Measurements from ENCODE around the gene PEMT. TPM values are rescaled to one million over a fixed set of nuclear protein-coding genes. Genes with fewer than 3 reads are reported as not detected.

PEMT gene
- total RNA-seq, 1 experiment from 2014 or later: 25.6 TPM

DNA sequence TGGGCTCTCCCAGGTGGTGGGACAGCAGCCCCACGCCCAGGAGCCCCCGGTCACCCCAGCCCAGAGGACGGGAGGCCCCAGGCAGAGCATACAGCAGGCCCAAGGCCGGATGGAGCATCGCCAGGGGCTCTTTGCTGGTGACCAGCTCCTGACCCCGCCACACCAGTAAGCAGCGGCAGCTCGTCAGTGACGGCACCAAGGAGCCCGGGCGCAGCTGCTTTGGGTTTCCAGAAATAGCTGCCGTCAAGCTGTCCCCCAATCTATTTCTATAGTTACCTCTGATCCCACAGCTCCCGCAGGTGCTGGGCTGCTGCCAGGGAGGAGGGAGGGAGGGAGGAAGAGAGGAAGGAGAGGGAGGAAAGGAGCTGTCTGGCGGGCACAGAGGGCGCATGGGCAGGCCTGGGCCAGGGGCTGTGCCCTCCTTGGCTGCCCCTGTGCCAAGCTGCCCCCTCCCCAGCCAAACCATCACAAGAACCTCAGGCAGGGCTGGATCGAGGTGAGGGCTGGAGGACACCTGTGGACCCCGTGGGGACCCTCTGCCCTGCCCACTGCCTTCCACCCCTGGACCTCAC is 84.5 kb downstream of the PEMT start:
- H3K4me3 Mint-ChIP-seq (ENCODE audit: low read depth, unreplicated experiment): no peak overlapping the region
- no peaks in the 10 kb centered on the region for H3K4me1 Mint-ChIP-seq (ENCODE audit: low read depth, unreplicated experiment)
- intact Hi-C loops (cut with micrococcal nuclease; ENCODE audit: unreplicated experiment): no loop called here
- H3K9me3 Mint-ChIP-seq (ENCODE audit: low read depth, unreplicated experiment): no peaks in the 10 kb centered on the region
- BruUV-seq (replicated peaks): no TSS peak
- no peak overlapping the region for H3K27ac Mint-ChIP-seq (ENCODE audit: unreplicated experiment)
- H3K36me3 Mint-ChIP-seq (ENCODE audit: insufficient read depth, unreplicated experiment): peaks cover 3% of the 10 kb centered on the region
- TF ChIP-seq, protein P1, sequence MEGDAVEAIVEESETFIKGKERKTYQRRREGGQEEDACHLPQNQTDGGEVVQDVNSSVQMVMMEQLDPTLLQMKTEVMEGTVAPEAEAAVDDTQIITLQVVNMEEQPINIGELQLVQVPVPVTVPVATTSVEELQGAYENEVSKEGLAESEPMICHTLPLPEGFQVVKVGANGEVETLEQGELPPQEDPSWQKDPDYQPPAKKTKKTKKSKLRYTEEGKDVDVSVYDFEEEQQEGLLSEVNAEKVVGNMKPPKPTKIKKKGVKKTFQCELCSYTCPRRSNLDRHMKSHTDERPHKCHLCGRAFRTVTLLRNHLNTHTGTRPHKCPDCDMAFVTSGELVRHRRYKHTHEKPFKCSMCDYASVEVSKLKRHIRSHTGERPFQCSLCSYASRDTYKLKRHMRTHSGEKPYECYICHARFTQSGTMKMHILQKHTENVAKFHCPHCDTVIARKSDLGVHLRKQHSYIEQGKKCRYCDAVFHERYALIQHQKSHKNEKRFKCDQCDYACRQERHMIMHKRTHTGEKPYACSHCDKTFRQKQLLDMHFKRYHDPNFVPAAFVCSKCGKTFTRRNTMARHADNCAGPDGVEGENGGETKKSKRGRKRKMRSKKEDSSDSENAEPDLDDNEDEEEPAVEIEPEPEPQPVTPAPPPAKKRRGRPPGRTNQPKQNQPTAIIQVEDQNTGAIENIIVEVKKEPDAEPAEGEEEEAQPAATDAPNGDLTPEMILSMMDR (IDR thresholded peaks at IDR 0.05; ENCODE audit: unreplicated experiment): no peak
- DNase-seq: no peak
- no peaks in the 10 kb centered on the region for H3K27me3 Mint-ChIP-seq (ENCODE audit: unreplicated experiment)
- CTCF ChIA-PET: interaction anchor here (0.5 to 0.6 kb wide), 2 partner anchors 20 to 28 kb away, joined by 3 to 4 read pairs; no protein-coding TSS in a partner anchor

DNA sequence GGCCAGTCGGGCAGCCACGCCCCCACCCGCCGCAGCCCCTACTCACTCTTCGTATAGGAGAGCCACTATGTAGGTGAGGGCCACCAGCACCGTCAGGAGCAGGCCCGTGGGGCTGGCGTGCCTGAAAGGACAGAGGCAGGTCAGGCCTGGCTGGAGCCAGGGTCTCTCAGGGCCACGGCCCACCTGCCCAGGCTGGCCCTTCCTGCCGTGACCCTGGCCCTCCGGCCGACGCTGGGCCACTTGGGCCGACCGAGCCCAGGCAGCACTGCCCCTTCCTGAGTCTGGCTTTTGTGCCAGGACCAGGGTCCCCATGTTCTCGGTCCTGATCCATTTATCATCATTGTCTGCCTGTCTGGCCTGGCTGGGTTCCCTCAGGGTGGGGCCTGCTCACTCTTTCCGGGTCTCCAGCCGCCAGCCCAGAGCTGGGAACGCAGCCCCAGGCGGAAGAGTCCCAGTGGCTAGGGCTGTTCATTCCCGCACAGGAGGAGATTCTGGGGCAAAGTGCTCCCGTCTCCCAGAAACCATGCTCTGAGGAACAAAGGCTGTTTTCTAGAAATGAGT is 85.2 kb downstream of the PEMT start:
- CTCF ChIA-PET: no interaction called here
- BruUV-seq (replicated peaks): no TSS peak
- intact Hi-C loops (cut with micrococcal nuclease; ENCODE audit: unreplicated experiment): no loop called here

DNA sequence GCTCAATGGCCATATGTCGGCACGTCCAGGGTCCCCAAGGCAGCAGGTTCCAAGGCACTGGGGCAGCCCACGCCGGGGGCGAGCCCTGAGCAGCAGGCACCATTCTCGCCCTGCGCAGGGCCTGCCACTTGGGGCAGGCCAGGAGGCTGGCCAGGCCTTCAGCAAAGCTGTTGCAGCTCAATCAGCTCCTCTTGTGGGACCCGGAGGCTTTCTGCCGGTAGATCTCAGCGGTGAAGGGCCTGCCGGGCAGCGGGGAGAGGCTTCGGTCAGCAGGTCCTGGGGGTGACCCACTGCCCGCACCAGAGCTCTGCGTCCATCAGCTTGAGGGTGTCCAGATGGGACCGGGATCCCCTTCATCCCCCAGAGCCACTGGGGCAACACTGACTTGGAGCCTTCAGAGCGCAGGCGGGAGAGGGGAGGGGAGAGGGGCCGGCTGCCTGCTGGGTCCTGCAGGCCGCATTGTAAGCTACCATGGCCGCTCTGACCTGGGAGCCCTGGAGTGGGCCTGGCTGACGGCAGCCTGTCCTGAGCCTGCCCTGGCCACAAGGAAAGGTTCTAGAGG is 85.8 kb downstream of the PEMT start:
- TF ChIP-seq, protein P1 (IDR thresholded peaks at IDR 0.05; ENCODE audit: unreplicated experiment): no peak
- Mint-ChIP-seq H3K4me1 (ENCODE audit: low read depth, unreplicated experiment) (no peaks in the 10 kb centered on the region), H3K27me3 (ENCODE audit: unreplicated experiment) (no peaks in the 10 kb centered on the region), H3K27ac (ENCODE audit: unreplicated experiment) (no peak overlapping the region), H3K9me3 (ENCODE audit: low read depth, unreplicated experiment) (no peaks in the 10 kb centered on the region), H3K4me3 (ENCODE audit: low read depth, unreplicated experiment) (no peak overlapping the region), H3K36me3 (ENCODE audit: insufficient read depth, unreplicated experiment) (peaks cover 4% of the 10 kb centered on the region)
- no peak for DNase-seq
- no TSS peak for BruUV-seq (replicated peaks)
- intact Hi-C loops (cut with micrococcal nuclease; ENCODE audit: unreplicated experiment): no loop called here
- CTCF ChIA-PET: no interaction called here

More for the DNA sequence above, 85.2 kb downstream of the PEMT start:
- H3K27me3 Mint-ChIP-seq (ENCODE audit: unreplicated experiment): no peaks in the 10 kb centered on the region
- TF ChIP-seq, protein P1 (IDR thresholded peaks at IDR 0.05; ENCODE audit: unreplicated experiment): no peak
- no peak overlapping the region for H3K27ac Mint-ChIP-seq (ENCODE audit: unreplicated experiment)
- peaks cover 4% of the 10 kb centered on the region for H3K36me3 Mint-ChIP-seq (ENCODE audit: insufficient read depth, unreplicated experiment)
- H3K4me3 Mint-ChIP-seq (ENCODE audit: low read depth, unreplicated experiment): no peak overlapping the region
- H3K9me3 Mint-ChIP-seq (ENCODE audit: low read depth, unreplicated experiment): no peaks in the 10 kb centered on the region
- DNase-seq: no peak
- H3K4me1 Mint-ChIP-seq (ENCODE audit: low read depth, unreplicated experiment): no peaks in the 10 kb centered on the region

DNA sequence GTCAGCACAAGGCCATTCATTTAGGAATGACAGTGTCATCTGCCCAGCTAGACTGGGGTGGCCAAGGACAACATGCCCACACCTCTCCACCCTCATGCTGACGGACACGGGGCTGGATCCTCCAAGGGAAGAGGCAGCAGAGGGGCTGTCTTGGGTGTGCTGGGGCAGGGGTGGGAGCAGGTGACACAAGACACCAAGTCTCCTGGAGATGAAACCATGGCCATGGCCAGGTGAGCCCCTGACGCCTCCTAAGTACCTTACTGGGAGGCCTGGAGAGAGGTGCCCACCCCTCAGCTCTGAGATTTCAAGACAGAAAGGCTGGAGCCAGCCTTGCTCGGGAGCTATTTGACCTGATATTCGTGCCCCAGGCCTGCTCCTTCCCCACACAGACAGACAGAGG is 86.4 kb downstream of the PEMT start:
- BruUV-seq (replicated peaks): no TSS peak
- Mint-ChIP-seq H3K27me3 (ENCODE audit: unreplicated experiment) (no peaks in the 10 kb centered on the region), H3K4me3 (ENCODE audit: low read depth, unreplicated experiment) (no peak overlapping the region), H3K4me1 (ENCODE audit: low read depth, unreplicated experiment) (no peaks in the 10 kb centered on the region), H3K27ac (ENCODE audit: unreplicated experiment) (no peak overlapping the region), H3K36me3 (ENCODE audit: insufficient read depth, unreplicated experiment) (peaks cover 4% of the 10 kb centered on the region), H3K9me3 (ENCODE audit: low read depth, unreplicated experiment) (no peaks in the 10 kb centered on the region)
- TF ChIP-seq, protein P1 (IDR thresholded peaks at IDR 0.05; ENCODE audit: unreplicated experiment): no peak
- CTCF ChIA-PET: no interaction called here
- no peak for DNase-seq
- intact Hi-C loops (cut with micrococcal nuclease; ENCODE audit: unreplicated experiment): no loop called here

All from Calu3 (cell line).